Measurements from ENCODE around the gene C3orf20.

The C3orf20 gene

GRCh38 chr3:14701676-14702075 is 26.7 kb downstream of the C3orf20 start:
- TF ChIP-seq CTCF (IDR thresholded peaks at IDR 0.05; ENCODE audit: low read depth, low read length): no peak
- in situ Hi-C loops (cut with HindIII; ENCODE audit: low sequenced_read_pairs): no loop called here
- no peak for DNase-seq (ENCODE audit: low read depth, low spot score)
- H3K4me3 ChIP-seq (ENCODE audit: low read depth, low read length): no peak overlapping the region

GRCh38 chr3:14703128-14703750 is 28.3 kb downstream of the C3orf20 start:
- H3K4me3 ChIP-seq (ENCODE audit: low read depth, low read length): no peak overlapping the region
- no peak for TF ChIP-seq CTCF (IDR thresholded peaks at IDR 0.05; ENCODE audit: low read depth, low read length)
- DNase-seq (ENCODE audit: low read depth, low spot score): no peak
- in situ Hi-C loops (cut with HindIII; ENCODE audit: low sequenced_read_pairs): no loop called here

- TF ChIP-seq CTCF (IDR thresholded peaks at IDR 0.05; ENCODE audit: low read depth, low read length): no peak
- in situ Hi-C loops (cut with HindIII; ENCODE audit: low sequenced_read_pairs): no loop called here
These were observed 28.9 kb downstream of the C3orf20 start for GRCh38 chr3:14703791-14704190.

GRCh38 chr3:14706096-14706495 is 31.2 kb downstream of the C3orf20 start:
- DNase-seq (ENCODE audit: low read depth, low spot score): no peak
- no peak for TF ChIP-seq CTCF (IDR thresholded peaks at IDR 0.05; ENCODE audit: low read depth, low read length)
- in situ Hi-C loops (cut with HindIII; ENCODE audit: low sequenced_read_pairs): no loop called here
- H3K4me3 ChIP-seq (ENCODE audit: low read depth, low read length): no peak overlapping the region

More at GRCh38 chr3:14703791-14704190, 28.9 kb downstream of the C3orf20 start:
- H3K4me3 ChIP-seq (ENCODE audit: low read depth, low read length): no peak overlapping the region
- no peak for DNase-seq (ENCODE audit: low read depth, low spot score)

- H3K4me3 ChIP-seq (ENCODE audit: low read depth, low read length): no peak overlapping the region
- in situ Hi-C loops (cut with HindIII; ENCODE audit: low sequenced_read_pairs): no loop called here
- DNase-seq (ENCODE audit: low read depth, low spot score): no peak
- TF ChIP-seq CTCF (IDR thresholded peaks at IDR 0.05; ENCODE audit: low read depth, low read length): no peak
These were observed 41.6 kb downstream of the C3orf20 start for GRCh38 chr3:14716591-14716990.

- H3K4me3 ChIP-seq (ENCODE audit: low read depth, low read length): no peak overlapping the region
- TF ChIP-seq CTCF (IDR thresholded peaks at IDR 0.05; ENCODE audit: low read depth, low read length): no peak
- in situ Hi-C loops (cut with HindIII; ENCODE audit: low sequenced_read_pairs): no loop called here
- DNase-seq (ENCODE audit: low read depth, low spot score): no peak
These were observed 42.4 kb downstream of the C3orf20 start for GRCh38 chr3:14717307-14717706.

Data from astrocyte of the spinal cord (primary cell).